Esophagus squamous epithelium (tissue), 5 donors: ENCODE measurements around the gene SAE1. TPM values are rescaled to one million over a fixed set of nuclear protein-coding genes. Genes with fewer than 3 reads are reported as not detected.

Source experiments
- DNase-seq: peaks from one replicate; lab custom pipeline; 2025; lab: John Stamatoyannopoulos, UW
- H3K27ac ChIP-seq, 4 donors: fragments of 200-600 bp; sonication (generic); one replicate each; pipeline ENCODE4 v1.5.1; 2016 to 2019; ENCODE audit warnings: mild to moderate bottlenecking in 1 of 4
- H3K27me3 ChIP-seq, 4 donors: fragments of 200-600 bp; sonication (generic); 1 replicate in 3 of 4; 2 replicates in 1 of 4; pipeline versions ENCODE4 v1.5.1 to v1.6.0; 2017 to 2021; ENCODE audit warnings: antibody characterized with exemption in 1 of 4
- H3K36me3 ChIP-seq, 3 donors: fragments of 200-600 bp; sonication (generic); one replicate each; pipeline ENCODE4 v1.5.1; 2016 to 2019
- H3K4me1 ChIP-seq, 3 donors: fragments of 200-600 bp; sonication (generic); one replicate each; pipeline ENCODE4 v1.5.1; 2017 to 2019
- H3K4me3 ChIP-seq, 4 donors: fragments of 200-600 bp; sonication (generic); 1 replicate in 3 of 4; 2 replicates in 1 of 4; pipeline ENCODE4 v1.5.1; 2016 to 2019; ENCODE audit warnings: mild to moderate bottlenecking in 2 of 4, moderate library complexity in 1 of 4
- H3K9me3 ChIP-seq, 3 donors: fragments of 200-600 bp; sonication (generic); one replicate each; pipeline ENCODE4 v1.5.1; 2016 to 2019
- POLR2A ChIP-seq, 4 donors: fragments of 450-650 bp; IDR thresholded peaks; one replicate each; pipeline ENCODE4 v1.6.1; 2017; ENCODE audit warnings: antibody characterized with exemption in 4 of 4, mild to moderate bottlenecking in 4 of 4, moderate library complexity in 3 of 4
- WGBS, 2 donors: methylation state at CpG; one replicate each; pipeline ENCODE4 v1.1.5; 2018; 5-methylcytosine and 5-hydroxymethylcytosine counted together
- intact Hi-C: fragments of 100-400 bp; cut with DNase I; formaldehyde crosslinking; loops from one replicate; pipeline ENCODE4 v1.15.0; 2022
- total RNA-seq, 4 donors: library from RNA; depleted of rRNA; stranded (reverse); fragments of >200 nt; gene quantifications; one replicate each; pipeline ENCODE4 v1.1.0, GENCODE V29; 2016
- TF ChIP-seq, protein P1 (sequence below), 6 experiments: fragments of 450-650 bp in 4 of 6; fragments of 200-600 bp in 2 of 6; sonication (generic) in 2 of 6; IDR thresholded peaks; one replicate each; pipeline ENCODE4 v1.5.1; 2016 to 2019; ENCODE audit warnings: antibody characterized with exemption in 6 of 6, mild to moderate bottlenecking in 4 of 6, moderate library complexity in 4 of 6
- donor health status: DM: yes; HTN: yes; CAD: no.

SAE1 gene
- total RNA-seq, 4 donors from 2014 or later = 31.8 to 73.5 (median 62.1) TPM

DNA sequence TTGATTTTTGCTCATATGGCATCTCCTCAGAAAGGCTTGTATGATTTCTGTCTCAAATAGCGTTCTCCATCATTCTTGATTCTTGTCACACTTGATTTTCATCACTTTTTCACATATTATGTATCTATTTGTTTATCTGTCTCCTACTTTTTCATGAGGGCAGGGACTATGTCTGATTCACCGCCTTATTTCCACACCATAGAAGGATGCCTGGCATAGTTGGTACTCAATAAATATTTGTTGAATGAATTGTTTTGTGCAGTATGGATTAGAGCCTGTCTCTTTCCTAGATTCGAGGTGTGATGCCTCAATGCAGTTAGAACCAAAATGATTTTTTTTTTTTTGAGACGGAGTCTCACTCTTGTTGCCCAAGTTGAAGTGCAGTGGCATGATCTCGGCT is 12.1 kb downstream of the SAE1 start:
- H3K4me3 ChIP-seq = no peak overlapping the region
- WGBS, 2 donors = 76 to 80% methylated on average over 5 of the region's 5 CpGs
- intact Hi-C loops = loop anchor here (10.0 kb wide), 1 partner anchor 62 kb away; no protein-coding TSS in a partner anchor
- H3K27me3 ChIP-seq = no peaks in the 10 kb centered on the region
- peaks cover 0 to 20% (median 4%) of the 10 kb centered on the region in 3 donors for H3K4me1 ChIP-seq
- no peak for DNase-seq
- peak overlapping the region in 2 of 4 donors; percentile 5 to 18 for H3K27ac ChIP-seq
- H3K9me3 ChIP-seq = no peaks in the 10 kb centered on the region
- peaks cover 17 to 59% (median 17%) of the 10 kb centered on the region in 3 donors for H3K36me3 ChIP-seq
- no peak for TF ChIP-seq POLR2A (IDR thresholded peaks at IDR 0.05)
- TF ChIP-seq, protein P1, sequence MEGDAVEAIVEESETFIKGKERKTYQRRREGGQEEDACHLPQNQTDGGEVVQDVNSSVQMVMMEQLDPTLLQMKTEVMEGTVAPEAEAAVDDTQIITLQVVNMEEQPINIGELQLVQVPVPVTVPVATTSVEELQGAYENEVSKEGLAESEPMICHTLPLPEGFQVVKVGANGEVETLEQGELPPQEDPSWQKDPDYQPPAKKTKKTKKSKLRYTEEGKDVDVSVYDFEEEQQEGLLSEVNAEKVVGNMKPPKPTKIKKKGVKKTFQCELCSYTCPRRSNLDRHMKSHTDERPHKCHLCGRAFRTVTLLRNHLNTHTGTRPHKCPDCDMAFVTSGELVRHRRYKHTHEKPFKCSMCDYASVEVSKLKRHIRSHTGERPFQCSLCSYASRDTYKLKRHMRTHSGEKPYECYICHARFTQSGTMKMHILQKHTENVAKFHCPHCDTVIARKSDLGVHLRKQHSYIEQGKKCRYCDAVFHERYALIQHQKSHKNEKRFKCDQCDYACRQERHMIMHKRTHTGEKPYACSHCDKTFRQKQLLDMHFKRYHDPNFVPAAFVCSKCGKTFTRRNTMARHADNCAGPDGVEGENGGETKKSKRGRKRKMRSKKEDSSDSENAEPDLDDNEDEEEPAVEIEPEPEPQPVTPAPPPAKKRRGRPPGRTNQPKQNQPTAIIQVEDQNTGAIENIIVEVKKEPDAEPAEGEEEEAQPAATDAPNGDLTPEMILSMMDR (IDR thresholded peaks at IDR 0.05) = no peak

DNA sequence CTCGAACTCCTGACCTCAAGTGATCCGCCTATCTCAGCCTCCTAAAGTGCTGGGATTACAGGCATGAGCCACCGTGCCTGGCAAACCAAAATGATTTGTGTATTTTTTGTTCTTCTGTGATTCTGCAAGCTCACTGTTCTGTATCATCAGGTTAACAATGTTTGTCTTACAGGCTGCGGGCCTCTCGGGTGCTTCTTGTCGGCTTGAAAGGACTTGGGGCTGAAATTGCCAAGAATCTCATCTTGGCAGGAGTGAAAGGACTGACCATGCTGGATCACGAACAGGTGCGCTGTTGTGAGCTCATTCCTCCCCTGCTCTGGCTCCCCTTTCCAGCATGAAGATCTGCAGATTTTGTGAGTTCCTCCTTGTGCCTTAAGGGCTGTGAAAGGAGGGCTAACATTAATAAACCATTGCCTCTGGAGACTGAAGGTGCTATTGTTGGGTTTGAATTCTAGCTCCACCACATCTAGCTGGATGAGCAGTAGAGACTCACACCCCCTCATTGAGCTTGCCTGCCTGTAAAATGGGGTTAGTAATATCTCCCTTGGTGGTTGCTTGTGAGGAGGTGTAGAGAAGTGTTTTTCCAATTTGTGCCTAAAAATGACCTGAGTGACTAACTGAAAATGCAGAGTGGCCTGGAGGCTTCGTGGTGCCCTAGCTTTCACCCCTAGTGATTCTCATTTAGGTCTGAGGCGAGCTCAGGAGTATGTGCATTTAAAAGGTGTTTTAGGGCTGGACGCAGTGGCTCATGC is 12.9 kb downstream of the SAE1 start:
- TF ChIP-seq POLR2A (IDR thresholded peaks at IDR 0.05) = no peak
- TF ChIP-seq, protein P1 (IDR thresholded peaks at IDR 0.05) = no peak
- Histone ChIP-seq H3K4me3 (no peak overlapping the region), H3K27me3 (no peaks in the 10 kb centered on the region), H3K9me3 (no peaks in the 10 kb centered on the region), H3K4me1 (peaks cover 0 to 20% (median 4%) of the 10 kb centered on the region in 3 donors), H3K36me3 (peaks cover 17 to 67% (median 17%) of the 10 kb centered on the region in 3 donors), H3K27ac (peak overlapping the region in 2 of 4 donors; percentile 5 to 18)
- intact Hi-C loops = loop anchor here (10.0 kb wide), 1 partner anchor 61 kb away; no protein-coding TSS in a partner anchor
- 70 to 84% methylated on average over 7 to 9 of the region's 11 CpGs for WGBS, 2 donors
- DNase-seq = no peak

DNA sequence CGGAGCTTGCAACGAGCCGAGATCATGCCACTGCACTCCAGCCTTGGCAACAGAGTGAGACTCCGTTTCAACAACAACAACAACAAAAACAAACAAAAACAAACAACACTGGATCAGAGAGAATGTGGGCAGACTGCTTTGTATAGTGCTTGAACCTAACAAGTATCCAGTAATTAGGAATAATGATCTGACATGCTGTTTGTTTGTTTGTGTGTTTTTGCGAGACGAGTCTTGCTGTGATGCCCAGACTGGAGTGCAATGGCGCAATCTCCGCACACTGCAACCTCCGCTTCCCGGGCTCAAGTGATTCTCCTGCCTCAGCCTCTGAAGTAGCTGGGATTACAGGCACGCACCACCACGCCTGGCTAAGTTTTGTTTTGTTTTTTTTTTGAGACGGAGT is 14.0 kb downstream of the SAE1 start:
- TF ChIP-seq POLR2A (IDR thresholded peaks at IDR 0.05) = no peak
- H3K36me3 ChIP-seq = peaks cover 17 to 66% (median 17%) of the 10 kb centered on the region in 3 donors
- no peak for DNase-seq
- no peaks in the 10 kb centered on the region for H3K27me3 ChIP-seq
- intact Hi-C loops = loop anchor here (10.0 kb wide), 1 partner anchor 60 kb away; no protein-coding TSS in a partner anchor
- H3K4me3 ChIP-seq = no peak overlapping the region
- WGBS, 2 donors = 90% methylated on average over 13 of the region's 13 CpGs
- peaks cover 3 to 25% (median 4%) of the 10 kb centered on the region in 3 donors for H3K4me1 ChIP-seq
- no peak overlapping the region for H3K27ac ChIP-seq
- H3K9me3 ChIP-seq = no peaks in the 10 kb centered on the region

DNA sequence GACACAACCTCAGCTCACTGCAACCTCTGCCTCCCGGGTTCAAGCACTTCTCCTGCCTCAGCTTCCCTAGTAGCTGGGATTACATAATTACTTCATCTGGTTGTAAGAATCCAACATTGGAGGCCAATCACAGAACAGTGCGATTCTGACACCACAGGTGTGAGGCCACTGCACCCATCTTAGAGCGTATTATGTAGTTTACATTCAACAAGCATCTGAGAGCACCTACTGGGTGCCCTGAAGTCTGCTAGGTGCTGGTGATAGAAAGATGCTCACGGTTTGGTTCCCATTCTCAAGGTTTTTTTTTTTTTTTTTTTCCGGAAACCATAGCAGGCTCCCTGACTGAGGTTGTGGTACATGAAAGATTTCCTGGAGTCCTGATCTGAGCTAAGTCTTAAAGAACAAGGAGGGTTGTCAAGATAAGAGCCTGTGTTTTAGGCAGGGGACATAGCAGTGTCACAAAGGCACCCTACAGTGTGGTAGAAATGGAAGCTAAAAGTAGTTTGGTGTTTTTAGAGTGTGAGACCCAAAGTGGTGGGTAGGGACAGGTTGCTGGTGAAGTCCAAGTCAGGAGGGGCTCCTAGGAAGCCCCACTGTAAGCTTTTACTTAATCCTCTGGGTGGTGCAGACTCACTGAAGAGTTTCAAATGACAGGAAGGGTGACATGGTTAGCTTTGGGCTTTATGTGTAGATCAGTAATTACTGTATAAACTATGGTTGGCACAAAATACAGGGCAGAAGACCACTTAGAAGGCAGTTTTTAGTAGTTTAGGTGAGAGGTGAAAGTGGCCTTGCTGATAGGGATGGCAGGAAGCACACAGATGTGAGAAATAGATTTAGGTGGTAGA is 15.2 kb downstream of the SAE1 start:
- whole genome bisulfite sequencing, 2 donors = 74 to 78% methylated on average over 5 of the region's 5 CpGs
- H3K36me3 ChIP-seq = peaks cover 17 to 74% (median 17%) of the 10 kb centered on the region in 3 donors

DNA sequence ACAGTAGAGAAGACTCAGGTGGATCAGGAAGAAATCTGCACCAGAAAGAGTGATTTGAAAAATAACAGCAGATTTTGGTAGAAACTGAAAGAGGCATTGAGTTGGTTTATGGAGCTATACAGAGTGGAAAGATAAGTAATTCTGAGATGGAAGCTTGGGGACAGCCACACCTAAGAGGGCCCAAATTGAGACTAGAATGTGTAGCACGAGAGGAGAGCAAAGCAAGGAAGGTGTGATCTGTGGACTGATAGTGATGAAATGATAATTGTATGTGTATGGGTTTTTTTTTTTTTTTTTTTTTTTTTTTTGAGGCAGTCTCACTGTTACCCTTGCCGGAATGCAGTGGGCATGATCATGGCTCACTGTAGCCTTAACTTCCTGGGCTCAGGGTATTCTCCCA is 16.3 kb downstream of the SAE1 start:
- no peak overlapping the region for H3K4me3 ChIP-seq
- no peak for DNase-seq
- 80 to 92% methylated on average over 2 of the region's 2 CpGs for WGBS, 2 donors
- intact Hi-C loops = loop anchor here (10.0 kb wide), 1 partner anchor 58 kb away; no protein-coding TSS in a partner anchor
- peaks cover 17 to 85% (median 17%) of the 10 kb centered on the region in 3 donors for H3K36me3 ChIP-seq
- TF ChIP-seq, protein P1 (IDR thresholded peaks at IDR 0.05) = no peak
- TF ChIP-seq POLR2A (IDR thresholded peaks at IDR 0.05) = no peak
- H3K4me1 ChIP-seq = peaks cover 4 to 33% (median 20%) of the 10 kb centered on the region in 3 donors
- H3K27ac ChIP-seq = no peak overlapping the region
- no peaks in the 10 kb centered on the region for H3K27me3 ChIP-seq
- no peaks in the 10 kb centered on the region for H3K9me3 ChIP-seq

More for the DNA sequence above, 15.2 kb downstream of the SAE1 start:
- no peaks in the 10 kb centered on the region for H3K27me3 ChIP-seq
- TF ChIP-seq POLR2A (IDR thresholded peaks at IDR 0.05) = no peak
- TF ChIP-seq, protein P1 (IDR thresholded peaks at IDR 0.05) = no peak
- H3K4me3 ChIP-seq = no peak overlapping the region
- intact Hi-C loops = loop anchor here (10.0 kb wide), 1 partner anchor 59 kb away; no protein-coding TSS in a partner anchor
- no peak overlapping the region for H3K27ac ChIP-seq
- DNase-seq = no peak
- H3K4me1 ChIP-seq = peaks cover 4 to 33% (median 9%) of the 10 kb centered on the region in 3 donors
- no peaks in the 10 kb centered on the region for H3K9me3 ChIP-seq
